GM12878 (cell line): ENCODE measurements around the gene APLP2.

Source experiments
- BRCA1 ChIP-seq: IDR thresholded peaks from 2 replicates; pipeline ENCODE4 v1.6.1; 2011; ENCODE audit warnings: low read depth, low read length, improper control_type of control experiment
- JUND ChIP-seq: IDR thresholded peaks from 2 replicates; pipeline ENCODE4 v1.6.1; 2012; ENCODE audit warnings: low read depth, mild to moderate bottlenecking, low read length, improper control_type of control experiment, moderate library complexity
- MYB ChIP-seq: fragments of 150-350 bp; IDR thresholded peaks from 2 replicates; pipeline ENCODE4 v1.6.1; 2014; ENCODE audit warnings: mild to moderate bottlenecking, low read depth, low read length, borderline replicate concordance
- MYC ChIP-seq: IDR thresholded peaks from 2 replicates; pipeline ENCODE4 v1.6.1; 2011; ENCODE audit warnings: mild to moderate bottlenecking, low read length, moderate library complexity, inconsistent platforms; ENCODE audit not compliant: insufficient read depth, insufficient replicate concordance, insufficient read length, severe bottlenecking
- POLR2AphosphoS5 ChIP-seq: IDR thresholded peaks from 2 replicates; pipeline ENCODE4 v1.6.1; 2011; ENCODE audit warnings: mild to moderate bottlenecking, low read length, inconsistent platforms
- SREBF2 ChIP-seq: IDR thresholded peaks from 2 replicates; pipeline ENCODE4 v1.6.1; 2012; ENCODE audit warnings: mild to moderate bottlenecking, low read length
- YY1 ChIP-seq: IDR thresholded peaks from 2 replicates; pipeline ENCODE4 v1.6.1; 2011; ENCODE audit warnings: low read depth, mild to moderate bottlenecking, low read length
- TF ChIP-seq, protein P1 (sequence below): IDR thresholded peaks from 2 replicates; pipeline ENCODE4 v1.6.1; 2011; ENCODE audit warnings: borderline replicate concordance, low read depth, mild to moderate bottlenecking, moderate library complexity, mixed read lengths, low read length; ENCODE audit not compliant: insufficient read depth; ENCODE audit errors: extremely low read length
- TF ChIP-seq, protein P2 (sequence below), 3 experiments: IDR thresholded peaks in 2 of 3; conservative IDR thresholded peaks in 1 of 3; 2 replicates each; pipeline ENCODE4 v1.5.1; 2011; ENCODE audit warnings: low read depth in 3 of 3, low read length in 3 of 3, mild to moderate bottlenecking in 3 of 3, control low read depth in 2 of 3, moderate library complexity in 2 of 3, inconsistent platforms in 1 of 3, mixed read lengths in 1 of 3; ENCODE audit not compliant: control insufficient read depth in 2 of 3, insufficient read depth in 1 of 3; ENCODE audit errors: extremely low read depth in 1 of 3

DNA sequence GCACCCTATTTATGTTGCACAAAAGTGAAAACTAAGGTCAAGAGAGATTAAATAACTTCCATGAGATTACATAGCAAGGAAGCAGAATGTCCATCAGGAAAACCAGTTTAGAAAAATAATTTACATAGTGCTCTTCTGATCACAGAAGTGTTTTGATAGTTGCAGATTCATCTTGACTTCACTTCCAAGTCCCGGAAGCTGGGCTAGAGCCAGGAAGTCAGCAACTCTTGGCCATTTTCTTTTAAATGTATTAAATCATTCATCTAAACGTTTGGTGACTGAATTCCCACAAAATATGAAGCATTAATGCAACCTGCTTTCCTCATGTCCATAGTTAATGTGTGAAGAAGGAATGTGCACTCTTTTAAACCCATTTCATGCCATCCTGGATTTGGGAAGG is 29.7 kb downstream of the APLP2 start:
- TF ChIP-seq BRCA1 = no peak
- no peak for TF ChIP-seq POLR2AphosphoS5
- no peak for TF ChIP-seq YY1
- no peak for TF ChIP-seq MYB
- no peak for TF ChIP-seq JUND
- TF ChIP-seq, protein P1, sequence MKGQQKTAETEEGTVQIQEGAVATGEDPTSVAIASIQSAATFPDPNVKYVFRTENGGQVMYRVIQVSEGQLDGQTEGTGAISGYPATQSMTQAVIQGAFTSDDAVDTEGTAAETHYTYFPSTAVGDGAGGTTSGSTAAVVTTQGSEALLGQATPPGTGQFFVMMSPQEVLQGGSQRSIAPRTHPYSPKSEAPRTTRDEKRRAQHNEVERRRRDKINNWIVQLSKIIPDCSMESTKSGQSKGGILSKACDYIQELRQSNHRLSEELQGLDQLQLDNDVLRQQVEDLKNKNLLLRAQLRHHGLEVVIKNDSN = no peak
- TF ChIP-seq, protein P2, sequence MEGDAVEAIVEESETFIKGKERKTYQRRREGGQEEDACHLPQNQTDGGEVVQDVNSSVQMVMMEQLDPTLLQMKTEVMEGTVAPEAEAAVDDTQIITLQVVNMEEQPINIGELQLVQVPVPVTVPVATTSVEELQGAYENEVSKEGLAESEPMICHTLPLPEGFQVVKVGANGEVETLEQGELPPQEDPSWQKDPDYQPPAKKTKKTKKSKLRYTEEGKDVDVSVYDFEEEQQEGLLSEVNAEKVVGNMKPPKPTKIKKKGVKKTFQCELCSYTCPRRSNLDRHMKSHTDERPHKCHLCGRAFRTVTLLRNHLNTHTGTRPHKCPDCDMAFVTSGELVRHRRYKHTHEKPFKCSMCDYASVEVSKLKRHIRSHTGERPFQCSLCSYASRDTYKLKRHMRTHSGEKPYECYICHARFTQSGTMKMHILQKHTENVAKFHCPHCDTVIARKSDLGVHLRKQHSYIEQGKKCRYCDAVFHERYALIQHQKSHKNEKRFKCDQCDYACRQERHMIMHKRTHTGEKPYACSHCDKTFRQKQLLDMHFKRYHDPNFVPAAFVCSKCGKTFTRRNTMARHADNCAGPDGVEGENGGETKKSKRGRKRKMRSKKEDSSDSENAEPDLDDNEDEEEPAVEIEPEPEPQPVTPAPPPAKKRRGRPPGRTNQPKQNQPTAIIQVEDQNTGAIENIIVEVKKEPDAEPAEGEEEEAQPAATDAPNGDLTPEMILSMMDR (IDR thresholded peaks at IDR 0.05 in 2 of 3, conservative IDR thresholded peaks at IDR 0.05 in 1 of 3; ENCODE audit: control insufficient read depth in 2 of 3, extremely low read depth in 1 of 3, insufficient read depth in 1 of 3, low read depth in 3 of 3, low read length in 3 of 3) = no peak
- TF ChIP-seq SREBF2 = no peak
- no peak for TF ChIP-seq MYC
